HepG2 (cell line): Measurements from ENCODE around the gene EEF1A1. TPM values are rescaled to one million over a fixed set of nuclear protein-coding genes. Genes with fewer than 3 reads are reported as not detected.

ENCODE experiments used
- ATAC-seq: fragments of 200-7000 bp; cut with Tn5 transposase; 3 replicates; pipeline ENCODE4 v1.9.1; 2020; ENCODE audit warnings: mild to moderate bottlenecking, moderate library complexity
- BruUV-seq: library from RNA; stranded (reverse); fragments of 400-500 nt; replicated peaks from 2 replicates; lab custom pipeline; 2021; lab: Mats Ljungman, UMichigan
- CTCF ChIA-PET: fragments of 300-600 bp; formaldehyde crosslinking; extraction: SDS; loops from one replicate; lab custom pipeline; 2021; ENCODE audit warnings: low total read pairs, inconsistent platforms, low intra/inter-chr PET ratio; lab: Yijun Ruan, JAX
- POLR2A ChIA-PET: fragments of 350-600 bp; sonication (Branson Sonifier 250); formaldehyde crosslinking; loops from one replicate; lab custom pipeline; 2020; ENCODE audit warnings: antibody characterized with exemption, inconsistent platforms; lab: Yijun Ruan, JAX
- DNase-seq: peaks from one replicate; pipeline ENCODE4 v3.0.0-alpha.2; 2015; ENCODE audit warnings: low spot score
- FAIRE-seq: peaks from 3 replicates; lab custom pipeline; 2011; peaks lifted over from hg19 to GRCh38; lab: Jason Lieb, UNC
- H2AFZ ChIP-seq: one replicate; pipeline ENCODE4 v1.6.1; 2011; ENCODE audit warnings: low read length, inconsistent platforms
- H3K27ac ChIP-seq: fragments of 300-600 bp; 3 replicates; pipeline ENCODE4 v1.8.0; 2011; ENCODE audit warnings: mixed run types, mild to moderate bottlenecking, mixed read lengths, low read length, inconsistent platforms; ENCODE audit not compliant: insufficient read depth; ENCODE audit errors: extremely low read length
- H3K27me3 ChIP-seq, 2 experiments: fragments of 200-600 bp in 1 of 2; 2 replicates in 1 of 2; 3 replicates in 1 of 2; pipeline versions ENCODE4 v1.6.0 to v1.8.0; 2011; ENCODE audit warnings: low read length in 2 of 2, mild to moderate bottlenecking in 2 of 2, moderate library complexity in 2 of 2, inconsistent platforms in 1 of 2; ENCODE audit not compliant: insufficient read depth in 2 of 2, control insufficient read depth in 1 of 2
- H3K36me3 ChIP-seq, 2 experiments: fragments of 200-600 bp in 1 of 2; replicated peaks in 1 of 2; 2 replicates in 1 of 2; 3 replicates in 1 of 2; pipeline versions ENCODE4 v1.5.1 to v1.8.0; 2011; ENCODE audit warnings: low read length in 2 of 2, inconsistent platforms in 1 of 2; ENCODE audit not compliant: insufficient read depth in 2 of 2, control insufficient read depth in 1 of 2
- H3K4me1 ChIP-seq: 2 replicates; pipeline ENCODE4 v1.5.1; 2012; ENCODE audit warnings: low read length, inconsistent platforms; ENCODE audit not compliant: insufficient read depth
- H3K4me2 ChIP-seq: 2 replicates; pipeline ENCODE4 v1.6.0; 2011; ENCODE audit warnings: low read depth, low read length, inconsistent platforms
- H3K4me3 ChIP-seq, 3 experiments: fragments of 200-600 bp in 1 of 3; sonication (generic), shearing (Covaris generic) in 1 of 3; replicated peaks in 1 of 3; 2 replicates each; pipeline ENCODE4 v1.5.1; 2011 to 2016; ENCODE audit warnings: low read length in 3 of 3, inconsistent platforms in 2 of 3, low read depth in 2 of 3, mild to moderate bottlenecking in 2 of 3, control low read depth in 1 of 3, mixed read lengths in 1 of 3; ENCODE audit not compliant: insufficient read depth in 1 of 3
- H3K79me2 ChIP-seq: one replicate; pipeline ENCODE4 v1.6.1; 2011; ENCODE audit warnings: low read length, inconsistent platforms; ENCODE audit not compliant: insufficient read depth
- H3K9ac ChIP-seq: 2 replicates; pipeline ENCODE4 v1.6.0; 2011; ENCODE audit warnings: mild to moderate bottlenecking, low read depth, low read length, inconsistent platforms; ENCODE audit not compliant: insufficient read depth
- H3K9me3 ChIP-seq: 2 replicates; pipeline ENCODE4 v1.5.1; 2012; ENCODE audit warnings: mild to moderate bottlenecking, low read length
- H4K20me1 ChIP-seq: 2 replicates; pipeline ENCODE4 v1.6.0; 2011; ENCODE audit warnings: inconsistent platforms, mild to moderate bottlenecking, low read length, moderate library complexity; ENCODE audit not compliant: insufficient read depth
- BRD4 ChIP-seq: sonication (generic); formaldehyde crosslinking; IDR thresholded peaks from 2 replicates; pipeline ENCODE4 v1.4.0; 2020; ENCODE audit warnings: missing genetic modification reagents
- CENPX ChIP-seq: sonication (generic); formaldehyde crosslinking; IDR thresholded peaks from 2 replicates; pipeline ENCODE4 v1.9.0; 2021; ENCODE audit warnings: mild to moderate bottlenecking, missing genetic modification reagents, moderate library complexity
- TOPORS ChIP-seq: sonication (generic); formaldehyde crosslinking; IDR thresholded peaks from 2 replicates; pipeline ENCODE4 v1.8.0; 2023; ENCODE audit warnings: mild to moderate bottlenecking, missing genetic modification reagents
- ZNF18 ChIP-seq: sonication (generic); formaldehyde crosslinking; IDR thresholded peaks from 2 replicates; pipeline ENCODE4 v1.8.0; 2022; ENCODE audit warnings: mild to moderate bottlenecking, missing genetic modification reagents; ENCODE audit not compliant: insufficient replicate concordance
- ZNF281 ChIP-seq: sonication (generic); formaldehyde crosslinking; IDR thresholded peaks from 2 replicates; pipeline ENCODE4 v1.4.0; 2020; ENCODE audit warnings: missing genetic modification reagents, borderline replicate concordance
- WGBS: methylation state at CpG from one replicate; pipeline ENCODE4 v1.1.6; 2017; ENCODE audit warnings: low lambda C conversion rate; 5-methylcytosine and 5-hydroxymethylcytosine counted together
- in situ Hi-C: cut with HindIII; loops from 2 replicates; pipeline ENCODE4 v1.10.0; 2017; ENCODE audit warnings: low pct_unique_long_range_greater_than_20kb; ENCODE audit not compliant: extremely low pct_ligation_motif_present
- intact Hi-C: fragments of 100-400 bp; cut with micrococcal nuclease; formaldehyde crosslinking; loops from one replicate; pipeline ENCODE4 v1.10.0; 2022; ENCODE audit not compliant: unreplicated experiment
- polyA plus RNA-seq, 8 experiments: library from polyadenylated mRNA; depleted of rRNA in 3 of 8; stranded (reverse) in 7 of 8; unstranded in 1 of 8; fragments of >200 nt; fragmentation: Illumina TruSeq in 4 of 8; extraction: Trizol in 4 of 8; gene quantifications; 2 replicates each; pipeline versions ENCODE4 v1.2.1 to v1.2.3, GENCODE V29; 2011 to 2016; ENCODE audit warnings: low read depth in 4 of 8, missing spikeins in 1 of 8, mixed read lengths in 1 of 8; ENCODE audit not compliant: insufficient read depth in 1 of 8
- total RNA-seq, 5 experiments: library from RNA; depleted of rRNA; stranded (reverse); fragments of >200 nt; fragmentation: Illumina TruSeq; extraction: Trizol; gene quantifications; 2 replicates each; pipeline ENCODE4 v1.2.3, GENCODE V29; 2016; ENCODE audit warnings: low read depth in 1 of 5
- TF ChIP-seq, protein P1 (sequence below): IDR thresholded peaks from 2 replicates; pipeline ENCODE4 v1.6.1; 2012; ENCODE audit warnings: inconsistent platforms

EEF1A1 gene
- total and polyA plus RNA-seq, 2 of the 13 experiments (the other 11 are each of a cell fraction or from before 2014, with no cell fraction given), result 13,726 to 17,172 TPM

- TF ChIP-seq, protein P1, sequence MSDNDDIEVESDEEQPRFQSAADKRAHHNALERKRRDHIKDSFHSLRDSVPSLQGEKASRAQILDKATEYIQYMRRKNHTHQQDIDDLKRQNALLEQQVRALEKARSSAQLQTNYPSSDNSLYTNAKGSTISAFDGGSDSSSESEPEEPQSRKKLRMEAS, result no peak
- TF ChIP-seq CENPX (CRISPR knock-in tag) (no peak), TOPORS (CRISPR knock-in tag) (no peak), BRD4 (CRISPR knock-in tag) (no peak)
Measured at GRCh38 chr6:73532293-73532692, 11.5 kb upstream of the EEF1A1 start (continued).

DNA sequence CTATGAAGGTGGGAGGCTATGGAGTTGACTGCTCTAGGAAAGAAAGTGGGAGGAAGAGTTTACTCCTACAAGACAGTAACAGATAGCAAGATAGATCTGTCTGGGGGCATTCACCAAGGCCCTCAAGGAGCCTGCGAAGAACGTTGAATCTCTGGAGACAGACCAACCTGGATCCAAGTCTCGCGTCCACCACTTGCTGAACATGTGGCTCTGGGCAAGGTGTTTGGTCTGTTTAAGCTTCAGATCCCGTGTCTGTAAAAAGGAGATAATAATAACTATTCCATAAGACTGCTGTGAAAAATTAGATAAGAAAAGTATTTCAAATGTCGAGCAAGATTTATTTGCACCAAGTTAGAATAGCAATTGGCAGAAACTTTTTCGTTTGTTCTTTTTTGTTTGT is 8.1 kb upstream of the EEF1A1 start:
- TF ChIP-seq ZNF18 (CRISPR knock-in tag) (no peak), ZNF281 (no peak)
- Histone ChIP-seq H3K4me2 (no peak overlapping the region), H3K9ac (no peak overlapping the region), H3K79me2 (no peaks in the 10 kb centered on the region), H3K27me3 (no peaks in the 10 kb centered on the region), H3K4me3 (no peak overlapping the region), H3K27ac (no peak overlapping the region), H3K36me3 (no peaks in the 10 kb centered on the region), H4K20me1 (no peaks in the 10 kb centered on the region), H3K9me3 (no peaks in the 10 kb centered on the region), H3K4me1 (peaks cover 10% of the 10 kb centered on the region), H2AFZ (no peak overlapping the region)
- ChIA-PET CTCF (no interaction called here), POLR2A (interaction anchor here (0.7 kb wide), 1 partner anchor 51 kb away, joined by 3 read pairs; no protein-coding TSS in a partner anchor)
- DNase-seq, result no peak
- in situ Hi-C loops, result loop anchor here (10.0 kb wide), 1 partner anchor 56 kb away; no protein-coding TSS in a partner anchor
- ATAC-seq, result no peak
- no peak for FAIRE-seq
- BruUV-seq, result no TSS peak
- WGBS, result 66% methylated on average over 7 of the region's 7 CpGs
- intact Hi-C loops, result no loop called here
